ENCODE measurements around the gene SLC12A5.
"Not testable (repeated sequence)": the region's sequence is repeated elsewhere in the genome, so short reads cannot be mapped to it uniquely, and the experiment has no call there.

Gene SLC12A5

DNA sequence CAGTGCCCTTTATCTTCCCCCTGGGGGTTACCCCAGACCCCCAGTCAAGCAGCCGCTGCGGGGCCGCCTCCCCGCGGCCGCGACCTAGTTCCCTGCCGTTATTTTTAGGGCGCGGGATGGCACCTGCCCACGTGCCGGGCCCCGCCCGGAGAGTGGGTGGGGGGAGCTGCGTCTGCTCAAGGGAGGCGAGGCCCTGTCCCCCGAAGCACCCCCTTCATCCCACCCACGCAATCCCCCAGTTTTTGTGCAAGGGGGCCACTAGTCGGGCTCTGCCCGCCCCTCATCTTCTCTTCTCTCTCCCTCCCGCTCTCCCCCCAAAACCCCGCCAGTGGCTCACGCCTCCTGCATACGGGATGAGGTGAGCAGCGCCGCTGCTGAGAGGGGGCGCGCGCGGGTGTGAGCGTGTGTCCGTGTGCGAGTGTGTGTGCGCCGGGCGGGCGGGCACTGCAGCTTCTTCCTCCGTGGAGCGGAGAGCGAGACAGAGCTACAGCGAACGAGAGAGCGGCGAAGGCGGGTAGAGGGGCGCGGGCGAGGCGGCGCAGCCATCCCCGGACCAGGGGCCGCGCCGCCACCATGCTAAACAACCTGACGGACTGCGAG, at the start of gene SLC12A5:
SLC12A5 (plus strand) TSS at position 444 of the 600 bp plus-strand sequence; CDS start at position 574, 130 bp downstream.
- Histone ChIP-seq H3K9me3 (ENCODE audit: insufficient read depth, low read depth, low read length) (no peaks in the 10 kb centered on the region), H3K9ac (ENCODE audit: low read depth, low read length) (no peak within 1 kb of the TSS), H3K4me3 (ENCODE audit: low read length) (no peak within 1 kb of the TSS), H3K27ac (ENCODE audit: low read length) (no peak within 1 kb of the TSS), H3K36me3 (ENCODE audit: insufficient read depth, low read depth, low read length) (no peaks in the 10 kb centered on the region), H3K27me3 (ENCODE audit: insufficient read depth, low read length) (peaks cover 100% of the 10 kb centered on the region), H3K4me1 (ENCODE audit: insufficient read depth, low read length) (peaks cover 8% of the 10 kb centered on the region; the same call in 1 of the 2 replicates)

DNA sequence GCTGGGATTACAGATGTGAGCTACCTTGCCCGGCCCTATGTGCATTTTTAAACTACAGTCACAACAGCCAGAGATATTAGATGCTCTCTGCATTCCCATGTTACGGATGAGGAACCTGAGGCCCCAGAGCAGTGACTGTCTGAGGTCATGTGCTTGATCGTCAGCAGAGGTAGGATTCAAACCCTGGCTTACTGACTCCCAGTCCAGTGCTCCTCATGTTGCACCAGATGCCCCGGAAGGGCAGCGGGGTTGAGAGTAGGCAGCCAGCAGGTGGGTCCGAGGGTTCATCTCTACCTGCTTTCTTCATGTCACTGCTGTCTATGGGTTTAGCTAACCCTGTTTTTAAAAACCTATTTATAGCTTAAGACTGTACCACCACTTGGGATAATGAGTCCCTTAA, 47.8 kb upstream of the SLC12A5 start:
- H3K4me1 ChIP-seq (ENCODE audit: insufficient read depth, low read length) = peaks cover 5% of the 10 kb centered on the region
- H3K9ac ChIP-seq (ENCODE audit: low read depth, low read length) = no peak overlapping the region
- no peak overlapping the region for H3K4me3 ChIP-seq (ENCODE audit: low read length)
- no peaks in the 10 kb centered on the region for H3K9me3 ChIP-seq (ENCODE audit: insufficient read depth, low read depth, low read length)
- H3K27ac ChIP-seq (ENCODE audit: low read length) = no peak overlapping the region
- no peaks in the 10 kb centered on the region; the same call in 1 of the 2 replicates for H3K27me3 ChIP-seq (ENCODE audit: insufficient read depth, low read length)
- no peaks in the 10 kb centered on the region for H3K36me3 ChIP-seq (ENCODE audit: insufficient read depth, low read depth, low read length)

DNA sequence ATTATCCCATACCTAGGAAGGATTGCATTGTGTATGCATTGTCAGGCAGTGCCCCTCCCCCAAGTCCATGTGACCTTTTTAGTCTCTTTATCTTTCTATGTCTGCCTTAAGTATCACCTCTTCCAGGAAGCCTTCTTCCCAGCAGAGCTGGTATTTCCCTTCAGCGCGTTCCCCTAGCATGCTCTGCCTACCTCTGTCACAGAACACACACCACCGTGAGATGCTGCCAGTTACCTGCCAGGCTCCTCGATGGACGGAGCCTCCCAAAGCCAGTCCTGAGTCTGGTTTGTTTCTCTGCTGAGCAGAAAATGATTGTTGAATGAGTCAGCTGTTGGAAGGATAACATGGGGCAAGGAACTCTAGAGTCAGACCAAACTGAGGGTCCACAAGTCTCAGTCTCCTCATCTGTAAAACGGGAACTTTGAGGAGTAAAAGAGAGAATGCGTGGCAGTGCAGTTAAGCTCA, 45.7 kb upstream of the SLC12A5 start:
- Histone ChIP-seq H3K4me1 (ENCODE audit: insufficient read depth, low read length) (peaks cover 5% of the 10 kb centered on the region), H3K27me3 (ENCODE audit: insufficient read depth, low read length) (no peaks in the 10 kb centered on the region; the same call in 1 of the 2 replicates), H3K36me3 (ENCODE audit: insufficient read depth, low read depth, low read length) (no peaks in the 10 kb centered on the region), H3K9ac (ENCODE audit: low read depth, low read length) (no peak overlapping the region), H3K4me3 (ENCODE audit: low read length) (no peak overlapping the region), H3K9me3 (ENCODE audit: insufficient read depth, low read depth, low read length) (no peaks in the 10 kb centered on the region), H3K27ac (ENCODE audit: low read length) (no peak overlapping the region)

DNA sequence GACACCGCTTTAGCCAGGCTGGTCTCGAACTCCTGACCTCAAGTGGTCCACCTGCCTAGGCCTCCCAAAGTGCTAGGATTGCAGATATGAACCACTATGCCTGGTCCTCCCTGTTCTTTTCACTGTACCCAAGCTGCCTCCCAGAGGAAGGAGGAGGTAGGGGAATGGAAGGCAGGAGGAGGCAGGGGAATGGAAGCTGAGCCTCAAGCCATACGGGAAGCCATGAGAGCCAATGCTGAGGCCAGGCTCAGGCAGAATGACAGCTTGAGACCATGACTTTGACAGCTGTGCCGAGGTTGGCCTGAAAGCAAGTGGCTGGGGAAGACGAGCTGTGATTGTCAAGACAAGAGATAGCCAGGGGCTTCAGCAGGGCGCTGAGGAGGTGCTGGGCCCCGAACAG, 43.4 kb upstream of the SLC12A5 start:
- no peaks in the 10 kb centered on the region for H3K9me3 ChIP-seq (ENCODE audit: insufficient read depth, low read depth, low read length)
- no peak overlapping the region for H3K27ac ChIP-seq (ENCODE audit: low read length)
- peaks cover 5% of the 10 kb centered on the region for H3K4me1 ChIP-seq (ENCODE audit: insufficient read depth, low read length)
- no peaks in the 10 kb centered on the region for H3K36me3 ChIP-seq (ENCODE audit: insufficient read depth, low read depth, low read length)
- H3K4me3 ChIP-seq (ENCODE audit: low read length) = no peak overlapping the region
- no peak overlapping the region for H3K9ac ChIP-seq (ENCODE audit: low read depth, low read length)
- H3K27me3 ChIP-seq (ENCODE audit: insufficient read depth, low read length) = no peaks in the 10 kb centered on the region

DNA sequence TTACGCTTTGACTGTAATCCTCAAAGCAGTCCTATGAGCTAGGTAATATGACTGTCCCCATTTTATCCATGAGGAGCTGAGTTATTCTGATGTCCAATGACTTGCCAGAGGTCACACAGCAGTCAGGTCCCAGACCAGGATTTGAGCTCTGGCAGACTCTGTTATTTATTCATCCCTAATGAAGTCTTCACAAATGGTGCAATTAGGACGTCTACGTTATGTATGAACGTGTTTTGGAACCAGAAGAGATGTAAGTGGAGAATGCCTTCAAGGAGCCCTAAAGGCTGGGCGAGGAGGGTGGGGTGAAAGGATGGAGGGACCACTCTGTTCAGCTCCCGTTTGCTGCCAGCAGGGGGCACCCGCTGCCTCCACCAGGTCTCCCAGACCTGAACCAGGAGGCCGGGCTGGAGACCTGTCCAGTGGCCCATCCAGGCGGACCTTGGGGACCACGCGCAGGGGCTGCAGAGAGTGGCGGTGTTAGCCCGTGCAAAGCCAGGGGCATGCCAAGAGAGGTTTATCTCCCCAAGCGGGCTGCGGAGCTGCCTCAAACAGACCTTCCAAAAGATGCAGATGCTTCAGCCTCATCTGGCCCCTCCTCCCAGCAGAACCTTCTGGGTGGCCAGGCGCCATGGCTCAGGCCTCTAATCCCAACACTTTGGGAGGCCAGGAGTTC, 41.8 kb upstream of the SLC12A5 start:
- Histone ChIP-seq H3K4me3 (ENCODE audit: low read length) (no peak overlapping the region), H3K9ac (ENCODE audit: low read depth, low read length) (no peak overlapping the region), H3K27ac (ENCODE audit: low read length) (no peak overlapping the region), H3K9me3 (ENCODE audit: insufficient read depth, low read depth, low read length) (no peaks in the 10 kb centered on the region), H3K4me1 (ENCODE audit: insufficient read depth, low read length) (peaks cover 5% of the 10 kb centered on the region), H3K36me3 (ENCODE audit: insufficient read depth, low read depth, low read length) (no peaks in the 10 kb centered on the region), H3K27me3 (ENCODE audit: insufficient read depth, low read length) (no peaks in the 10 kb centered on the region)

DNA sequence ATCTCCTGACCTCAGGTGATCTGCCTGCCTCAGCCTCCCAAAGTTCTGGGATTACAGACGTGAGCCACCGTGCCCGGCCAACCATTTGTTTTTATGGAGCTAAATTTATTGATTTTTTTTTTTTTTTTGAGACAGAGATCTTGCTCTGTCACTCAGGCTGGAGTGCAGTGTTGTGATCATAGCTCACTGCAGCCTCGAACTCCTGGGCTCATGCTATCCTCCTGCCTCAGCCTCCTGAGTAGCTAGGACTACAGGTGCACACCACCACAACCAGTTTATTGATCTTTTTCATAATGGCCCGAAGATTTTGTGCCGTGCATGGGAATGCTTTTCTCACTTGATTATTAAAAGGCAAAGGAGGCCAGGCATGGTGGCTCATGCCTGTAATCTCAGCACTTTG, 40.2 kb upstream of the SLC12A5 start:
- H3K9me3 ChIP-seq (ENCODE audit: insufficient read depth, low read depth, low read length); H3K9ac ChIP-seq (ENCODE audit: low read depth, low read length); H3K4me3 ChIP-seq (ENCODE audit: low read length); H3K27me3 ChIP-seq (ENCODE audit: insufficient read depth, low read length); H3K27ac ChIP-seq (ENCODE audit: low read length); H3K36me3 ChIP-seq (ENCODE audit: insufficient read depth, low read depth, low read length); H3K4me1 ChIP-seq (ENCODE audit: insufficient read depth, low read length): not testable (repeated sequence)

DNA sequence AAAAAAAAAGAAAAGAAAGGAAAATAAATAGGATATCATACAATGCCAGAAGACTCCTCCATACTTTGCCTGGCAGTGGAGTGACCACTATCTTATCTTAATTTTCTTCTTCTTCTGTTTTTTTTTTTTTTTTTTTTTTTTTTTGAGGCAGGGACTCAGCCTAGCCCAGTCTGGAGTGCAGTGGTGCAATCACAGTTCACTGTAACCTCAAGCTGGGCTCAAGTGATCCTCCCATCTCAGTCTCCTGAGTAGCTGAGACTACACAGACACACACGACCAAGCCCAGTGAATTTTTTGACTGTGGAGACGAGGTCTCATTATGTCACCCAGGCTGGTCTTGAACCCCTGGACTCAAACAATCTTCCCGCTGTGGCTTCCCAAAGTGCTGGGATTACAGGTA, 37.4 kb upstream of the SLC12A5 start:
- no peaks in the 10 kb centered on the region for H3K27me3 ChIP-seq (ENCODE audit: insufficient read depth, low read length)
- H3K9ac ChIP-seq (ENCODE audit: low read depth, low read length) = no peak overlapping the region
- H3K4me3 ChIP-seq (ENCODE audit: low read length) = no peak overlapping the region
- no peaks in the 10 kb centered on the region for H3K9me3 ChIP-seq (ENCODE audit: insufficient read depth, low read depth, low read length)
- no peak overlapping the region for H3K27ac ChIP-seq (ENCODE audit: low read length)
- no peaks in the 10 kb centered on the region for H3K36me3 ChIP-seq (ENCODE audit: insufficient read depth, low read depth, low read length)
- 0 out of 2 replicates have a peak, but pooled peaks cover 2% of the 10 kb centered on the region for H3K4me1 ChIP-seq (ENCODE audit: insufficient read depth, low read length)

DNA sequence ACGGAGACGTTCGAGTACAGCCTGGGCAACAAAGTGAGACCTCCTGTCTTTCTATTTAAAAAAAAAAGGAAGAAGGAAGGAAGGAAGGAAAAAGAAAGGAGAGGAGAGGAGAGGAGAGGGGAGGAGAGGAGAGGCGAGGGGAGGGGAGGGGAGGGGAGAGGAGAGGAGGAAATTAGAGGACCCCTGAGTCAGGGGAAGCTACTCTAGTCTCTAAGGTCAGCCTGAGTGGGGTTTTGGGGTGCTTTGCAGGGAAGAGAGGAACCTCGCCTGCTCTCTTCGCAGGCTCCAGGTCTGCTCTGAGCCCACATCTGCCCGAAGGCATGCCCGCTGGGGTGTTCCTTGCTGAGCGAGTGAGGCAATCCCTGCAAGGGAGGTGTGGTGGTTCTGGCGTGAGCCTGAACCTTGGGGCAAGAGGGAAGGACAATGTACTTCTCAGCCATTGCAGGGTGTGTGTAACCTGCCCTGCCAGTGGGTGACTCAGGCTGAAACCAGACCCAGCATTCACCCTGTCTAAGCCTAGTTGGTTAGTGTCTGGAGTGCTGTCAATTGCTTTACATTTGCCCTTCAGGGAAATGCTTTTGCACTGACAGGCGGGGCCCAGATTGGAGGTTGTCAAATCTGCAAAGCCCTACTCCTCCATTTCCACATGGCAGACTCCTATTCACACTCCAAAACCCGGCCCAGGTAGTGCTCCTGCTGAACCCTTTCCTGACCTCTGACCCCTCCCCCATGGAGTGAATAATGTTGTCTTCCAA, 35.6 kb upstream of the SLC12A5 start:
- peaks cover 2% of the 10 kb centered on the region; the same call in 1 of the 2 replicates for H3K4me1 ChIP-seq (ENCODE audit: insufficient read depth, low read length)
- no peak overlapping the region for H3K27ac ChIP-seq (ENCODE audit: low read length)
- no peaks in the 10 kb centered on the region for H3K36me3 ChIP-seq (ENCODE audit: insufficient read depth, low read depth, low read length)
- H3K9me3 ChIP-seq (ENCODE audit: insufficient read depth, low read depth, low read length) = no peaks in the 10 kb centered on the region
- H3K4me3 ChIP-seq (ENCODE audit: low read length) = no peak overlapping the region
- no peaks in the 10 kb centered on the region for H3K27me3 ChIP-seq (ENCODE audit: insufficient read depth, low read length)
- H3K9ac ChIP-seq (ENCODE audit: low read depth, low read length) = no peak overlapping the region

DNA sequence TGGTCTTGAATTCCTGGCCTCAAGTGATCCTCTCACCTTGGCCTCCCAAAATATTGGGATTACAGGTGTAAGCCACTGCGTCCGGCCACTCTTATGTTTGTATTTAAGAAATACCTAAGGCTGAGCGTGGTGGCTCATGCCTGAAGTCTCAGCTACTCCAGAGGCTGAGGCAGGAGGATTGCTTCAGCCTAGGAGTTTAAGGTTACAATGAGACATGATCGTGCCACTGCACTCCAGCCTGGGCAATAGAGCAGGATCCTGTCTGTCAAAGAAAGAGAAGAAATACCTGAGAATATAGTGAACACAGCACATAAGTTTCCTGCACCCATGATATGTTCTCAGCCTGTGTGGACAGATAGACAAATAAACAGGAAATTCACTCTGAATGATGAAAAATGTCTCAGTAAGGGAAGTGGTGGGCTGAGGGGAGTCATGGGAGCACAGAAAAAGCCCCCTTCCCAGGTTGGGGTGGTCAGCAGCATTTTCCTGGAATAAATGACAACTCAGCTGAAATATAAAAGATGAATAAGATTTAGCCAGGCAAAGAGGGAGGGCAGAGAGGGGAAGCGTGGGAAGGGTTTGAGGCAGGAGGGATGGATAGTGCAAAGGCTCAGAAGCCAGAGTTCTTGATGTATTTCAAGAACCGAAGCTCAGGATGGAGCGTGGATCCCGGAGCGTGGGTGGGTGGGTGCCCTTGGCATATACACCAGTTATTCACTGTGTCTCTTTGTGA, 34.1 kb upstream of the SLC12A5 start:
- H3K9me3 ChIP-seq (ENCODE audit: insufficient read depth, low read depth, low read length) = no peaks in the 10 kb centered on the region
- no peak overlapping the region for H3K4me3 ChIP-seq (ENCODE audit: low read length)
- no peak overlapping the region for H3K9ac ChIP-seq (ENCODE audit: low read depth, low read length)
- H3K27ac ChIP-seq (ENCODE audit: low read length) = no peak overlapping the region
- no peaks in the 10 kb centered on the region for H3K36me3 ChIP-seq (ENCODE audit: insufficient read depth, low read depth, low read length)
- peaks cover 3% of the 10 kb centered on the region for H3K4me1 ChIP-seq (ENCODE audit: insufficient read depth, low read length)
- H3K27me3 ChIP-seq (ENCODE audit: insufficient read depth, low read length) = no peaks in the 10 kb centered on the region

DNA sequence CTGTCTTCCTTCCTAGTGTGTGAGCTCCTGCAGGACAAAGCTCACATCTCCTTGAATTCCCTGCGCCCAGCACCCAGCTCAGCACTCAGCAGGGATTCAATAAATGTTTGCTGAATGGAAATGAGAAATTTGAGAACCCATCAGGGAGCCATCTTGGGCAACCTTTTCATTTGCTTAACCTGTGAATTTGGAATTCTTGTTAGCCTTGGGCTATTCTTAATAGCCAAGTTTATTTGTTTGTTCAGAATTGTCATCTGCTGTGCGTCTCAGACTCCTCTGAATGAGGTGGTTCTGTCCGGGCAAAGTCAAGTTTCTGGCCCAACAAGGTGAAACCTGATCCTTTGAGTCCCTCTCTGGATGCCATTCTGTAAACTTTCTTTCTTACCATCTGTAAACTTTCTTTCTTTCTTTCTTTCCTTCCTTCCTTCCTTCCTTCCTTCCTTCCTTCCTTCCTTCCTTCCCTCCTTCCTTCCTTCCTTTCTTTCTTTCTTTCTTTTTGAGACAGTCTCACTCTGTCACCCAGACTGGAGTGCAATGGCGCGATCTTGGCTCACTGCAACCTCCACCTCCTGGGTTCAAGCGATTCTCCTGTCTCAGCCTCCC, 33.4 kb upstream of the SLC12A5 start:
- not testable (repeated sequence) for H3K27me3 ChIP-seq (ENCODE audit: insufficient read depth, low read length); H3K4me3 ChIP-seq (ENCODE audit: low read length); H3K27ac ChIP-seq (ENCODE audit: low read length); H3K9me3 ChIP-seq (ENCODE audit: insufficient read depth, low read depth, low read length); H3K4me1 ChIP-seq (ENCODE audit: insufficient read depth, low read length); H3K36me3 ChIP-seq (ENCODE audit: insufficient read depth, low read depth, low read length); H3K9ac ChIP-seq (ENCODE audit: low read depth, low read length)

DNA sequence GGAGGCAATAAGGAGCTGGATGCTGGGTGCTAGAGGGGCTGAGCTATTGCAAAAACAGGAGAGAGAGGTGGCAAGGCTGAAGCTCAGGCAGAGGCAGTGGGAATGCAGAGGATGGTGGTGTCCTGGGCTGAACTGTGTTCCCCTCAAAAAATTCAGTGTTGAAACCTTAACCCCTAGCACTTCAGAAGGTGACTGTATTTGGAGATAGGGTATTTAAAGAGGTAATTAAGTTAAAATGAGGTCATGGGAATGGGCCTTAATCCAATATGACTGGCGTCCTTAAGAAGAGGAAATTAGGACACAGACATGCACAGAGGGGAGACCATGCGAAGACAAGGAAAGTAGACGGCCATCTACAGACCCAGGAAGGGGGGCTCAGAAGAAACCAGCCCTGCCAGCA, 31.8 kb upstream of the SLC12A5 start:
- Histone ChIP-seq H3K36me3 (ENCODE audit: insufficient read depth, low read depth, low read length) (no peaks in the 10 kb centered on the region), H3K27ac (ENCODE audit: low read length) (no peak overlapping the region), H3K27me3 (ENCODE audit: insufficient read depth, low read length) (no peaks in the 10 kb centered on the region), H3K9ac (ENCODE audit: low read depth, low read length) (no peak overlapping the region; the same call in 1 of the 2 replicates), H3K4me3 (ENCODE audit: low read length) (no peak overlapping the region), H3K4me1 (ENCODE audit: insufficient read depth, low read length) (peaks cover 14% of the 10 kb centered on the region), H3K9me3 (ENCODE audit: insufficient read depth, low read depth, low read length) (no peaks in the 10 kb centered on the region)

Data from iPS-20b (cell line).